NCI-H2196 (cell line): ENCODE measurements around the gene DDOST.
A peak's percentile ranks its signal among the peaks of the same experiment; 100 is the strongest.

Experiments used
- DNase-seq: peaks from one replicate; lab custom pipeline; 2025; ENCODE audit not compliant: unreplicated experiment; lab: John Stamatoyannopoulos, UW

Gene DDOST

DNA sequence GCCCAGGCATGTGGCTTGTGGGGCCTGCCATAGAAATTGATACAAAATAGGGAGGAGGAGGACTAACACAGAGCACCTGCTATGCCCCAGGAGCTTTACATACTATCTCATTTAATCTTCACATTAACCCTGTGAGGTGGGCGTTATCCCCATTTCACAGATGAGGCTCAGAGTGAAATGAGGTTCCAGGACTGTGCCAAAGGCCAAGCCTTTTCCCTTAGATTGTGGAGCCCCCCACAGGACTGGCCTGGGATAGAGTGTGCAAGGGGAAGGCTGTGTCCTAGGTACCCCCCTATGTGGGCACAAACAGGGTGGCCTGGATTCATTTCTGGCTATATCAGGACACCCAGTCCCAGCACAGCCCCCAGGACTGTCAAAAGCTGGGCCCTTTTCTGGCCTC is 2.2 kb upstream of the DDOST start:
- no peak for DNase-seq

DNA sequence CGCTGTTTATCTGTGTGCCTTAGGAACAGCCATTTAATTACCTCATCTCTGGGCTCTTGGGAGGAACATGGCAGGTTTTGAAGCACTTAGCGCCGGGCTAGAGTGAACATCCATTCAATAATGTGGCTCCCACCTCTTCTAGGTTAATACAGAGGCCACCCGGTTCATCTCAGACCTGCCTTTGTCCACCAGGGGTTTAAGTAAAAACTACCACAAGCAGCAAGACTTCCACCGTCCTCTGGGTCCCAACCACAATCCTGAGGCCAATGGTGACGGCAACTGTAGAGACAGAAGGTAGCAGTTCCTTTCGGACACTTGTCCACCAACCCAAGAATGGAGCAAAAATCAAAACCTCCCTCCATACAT is 924 bp upstream of the DDOST start:
- DNase-seq = no peak

- DNase-seq = no peak
Observed at GRCh38 chr1:20660847-20661206, 342 bp downstream of the DDOST start.

- no peak for DNase-seq
Observed at GRCh38 chr1:20660363-20660762, 806 bp downstream of the DDOST start.

- no peak for DNase-seq
Observed at GRCh38 chr1:20658166-20658915, 2.8 kb downstream of the DDOST start.

- DNase-seq = no peak
Observed at GRCh38 chr1:20657024-20657423, 4.1 kb downstream of the DDOST start.

DNA sequence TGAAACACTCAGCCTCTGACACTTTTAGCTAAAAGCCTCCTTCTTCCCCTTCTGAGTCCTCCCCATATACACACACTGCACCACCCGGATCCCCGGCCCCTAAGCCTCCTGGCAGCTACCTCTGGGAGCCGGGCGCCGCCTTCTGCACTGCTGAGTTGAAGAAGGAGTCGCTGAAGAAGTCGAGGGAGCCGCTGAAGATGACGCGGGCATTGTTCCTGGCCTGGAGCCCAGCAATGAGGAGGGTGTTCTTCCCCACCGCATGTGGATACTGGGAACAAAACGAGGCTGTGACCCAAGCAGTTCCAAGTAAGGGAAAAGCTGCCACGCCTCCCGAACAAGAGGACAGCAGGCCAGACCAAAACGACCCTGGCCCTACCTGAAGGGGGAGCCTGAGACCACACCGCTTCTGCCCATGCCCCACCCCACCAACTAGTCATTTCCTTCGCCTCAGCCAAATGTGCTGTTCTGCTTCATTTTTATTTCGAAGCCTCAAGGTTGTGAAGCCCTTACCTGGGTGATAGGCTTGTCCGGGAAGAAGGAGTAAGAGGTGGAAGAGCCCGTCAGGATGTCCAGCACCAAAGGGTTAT is 7.0 kb downstream of the DDOST start:
- DNase-seq = no peak

DNA sequence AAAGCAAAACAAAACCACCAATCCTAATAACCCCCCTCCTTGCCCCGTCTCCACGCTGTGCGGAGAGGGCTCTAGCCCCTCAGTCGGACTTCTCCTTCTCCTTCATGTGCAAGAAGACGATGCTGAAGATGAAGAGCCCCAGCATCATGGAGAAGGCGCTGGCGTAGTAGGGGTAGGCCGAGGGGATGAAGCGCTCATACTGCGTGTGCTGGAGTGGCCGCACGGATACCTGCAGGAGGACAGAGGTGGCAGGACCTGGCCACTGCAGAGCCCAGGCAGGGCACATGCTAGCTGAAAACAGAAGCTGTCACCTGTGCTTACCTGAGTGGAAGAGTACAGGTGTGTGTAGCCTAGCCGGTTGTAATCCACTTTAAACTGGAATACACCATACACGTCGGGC is 8.9 kb downstream of the DDOST start:
- no peak for DNase-seq

DNA sequence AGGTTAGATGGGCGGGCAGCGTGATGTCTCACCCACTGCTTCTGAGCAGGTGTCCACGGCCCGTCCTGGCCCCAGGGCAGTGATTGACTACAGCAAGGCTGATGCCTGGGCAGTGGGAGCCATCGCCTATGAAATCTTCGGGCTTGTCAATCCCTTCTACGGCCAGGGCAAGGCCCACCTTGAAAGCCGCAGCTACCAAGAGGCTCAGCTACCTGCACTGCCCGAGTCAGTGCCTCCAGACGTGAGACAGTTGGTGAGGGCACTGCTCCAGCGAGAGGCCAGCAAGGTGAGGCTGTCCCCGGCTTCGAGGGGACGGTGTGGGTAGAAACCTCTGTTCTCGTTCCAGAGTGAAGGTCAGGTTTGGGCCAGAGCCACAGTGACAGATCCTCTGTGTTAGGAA is 12.2 kb downstream of the DDOST start:
- no peak for DNase-seq

DNA sequence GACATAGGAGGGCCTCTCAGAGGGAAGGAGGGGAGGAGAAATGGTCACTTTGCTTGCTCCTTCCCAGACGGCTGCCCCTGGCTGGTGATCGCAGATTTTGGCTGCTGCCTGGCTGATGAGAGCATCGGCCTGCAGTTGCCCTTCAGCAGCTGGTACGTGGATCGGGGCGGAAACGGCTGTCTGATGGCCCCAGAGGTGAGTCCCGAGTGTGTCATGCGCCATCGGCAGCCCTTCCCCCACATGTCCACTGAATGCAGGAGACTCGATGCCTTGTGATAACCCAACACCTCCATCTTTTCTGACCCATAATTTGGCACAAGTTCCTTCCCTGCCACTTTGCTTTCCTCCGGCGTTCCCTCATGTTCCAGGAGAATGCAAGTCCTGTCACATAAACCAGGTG is 12.7 kb downstream of the DDOST start:
- no peak for DNase-seq

DNA sequence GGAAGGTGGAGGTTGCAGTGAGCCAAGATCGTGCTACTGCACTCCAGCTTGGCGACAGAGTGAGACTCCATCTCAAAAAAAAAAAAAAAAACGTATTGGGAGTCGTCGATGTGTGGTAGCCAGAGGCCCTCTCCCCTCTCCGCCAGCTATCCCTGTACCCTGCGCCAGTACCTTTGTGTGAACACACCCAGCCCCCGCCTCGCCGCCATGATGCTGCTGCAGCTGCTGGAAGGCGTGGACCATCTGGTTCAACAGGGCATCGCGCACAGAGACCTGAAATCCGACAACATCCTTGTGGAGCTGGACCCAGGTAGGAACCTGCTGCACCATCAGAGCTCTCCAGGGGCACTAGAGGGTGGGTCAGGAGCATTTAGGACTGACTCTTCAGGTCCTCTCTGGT is 15.8 kb downstream of the DDOST start:
- no peak for DNase-seq

GRCh38 chr1:20644416-20644815 is 16.8 kb downstream of the DDOST start:
- no peak for DNase-seq

- no peak for DNase-seq
Observed at GRCh38 chr1:20643080-20643479, 18.1 kb downstream of the DDOST start.

GRCh38 chr1:20641975-20642374 is 19.2 kb downstream of the DDOST start:
- no peak for DNase-seq

GRCh38 chr1:20640183-20640597 is 21.0 kb downstream of the DDOST start:
- peak; percentile 53 for DNase-seq

DNA sequence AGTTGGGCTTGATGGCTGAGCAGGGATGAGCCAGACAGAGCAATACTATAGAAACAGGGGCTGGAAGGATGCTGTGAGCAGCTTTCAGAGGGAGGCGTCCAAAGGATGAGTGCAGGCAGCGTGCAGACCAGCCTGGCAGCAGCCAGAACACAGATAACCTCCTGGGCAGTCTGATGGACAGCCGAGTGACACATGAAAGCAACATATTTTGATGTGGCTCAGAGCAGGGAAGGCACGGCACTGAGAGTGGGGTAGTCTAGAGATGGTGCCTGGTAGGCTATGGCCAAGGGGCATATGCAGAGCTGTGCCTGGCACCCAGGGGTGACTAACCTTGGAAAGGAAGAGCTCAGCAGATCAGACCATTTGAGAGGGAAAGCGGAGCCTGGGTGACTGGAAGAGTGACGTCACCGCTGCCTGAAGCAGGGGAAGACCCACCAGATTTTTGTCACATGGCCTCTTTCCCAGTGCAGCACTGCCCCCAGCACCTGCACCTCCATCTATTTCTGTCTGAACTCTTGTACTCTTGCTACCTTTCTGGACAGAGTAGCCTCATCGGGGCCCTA is 24.3 kb downstream of the DDOST start:
- DNase-seq = no peak

DNA sequence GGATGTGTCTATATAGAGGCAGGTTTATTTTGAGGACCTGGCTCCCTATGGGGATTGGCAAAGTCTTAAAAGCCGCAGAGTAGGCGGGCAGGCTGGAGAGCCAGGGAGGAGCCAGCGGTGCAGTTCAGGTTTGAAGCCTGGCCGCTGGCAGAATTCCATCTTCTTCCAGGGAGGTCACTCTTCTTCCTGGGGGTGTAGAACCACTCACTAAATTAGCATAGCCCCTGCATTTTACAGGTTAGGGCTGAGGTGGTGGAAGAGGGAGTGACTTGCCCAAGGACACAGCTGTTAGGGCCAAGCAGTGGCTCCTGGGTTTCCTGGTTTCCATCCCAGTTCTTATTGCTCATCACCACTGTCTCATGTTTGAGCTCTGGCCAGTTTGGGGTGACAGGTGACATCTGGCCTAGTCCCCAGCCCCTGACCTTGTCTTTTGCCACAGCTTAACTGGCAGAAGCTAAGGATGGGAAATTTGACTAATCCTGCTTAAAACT is 26.5 kb downstream of the DDOST start:
- peak; percentile 68 for DNase-seq

- DNase-seq = no peak
Observed at GRCh38 chr1:20634065-20634593, 27.0 kb downstream of the DDOST start.

- DNase-seq = peak; percentile 76
Observed at GRCh38 chr1:20633190-20634064, 27.7 kb downstream of the DDOST start, which contains the start of gene PINK1. TSS of gene PINK1 (plus strand) at chr1:20633458. CDS start at chr1:20633549, 91 bp downstream.

DNA sequence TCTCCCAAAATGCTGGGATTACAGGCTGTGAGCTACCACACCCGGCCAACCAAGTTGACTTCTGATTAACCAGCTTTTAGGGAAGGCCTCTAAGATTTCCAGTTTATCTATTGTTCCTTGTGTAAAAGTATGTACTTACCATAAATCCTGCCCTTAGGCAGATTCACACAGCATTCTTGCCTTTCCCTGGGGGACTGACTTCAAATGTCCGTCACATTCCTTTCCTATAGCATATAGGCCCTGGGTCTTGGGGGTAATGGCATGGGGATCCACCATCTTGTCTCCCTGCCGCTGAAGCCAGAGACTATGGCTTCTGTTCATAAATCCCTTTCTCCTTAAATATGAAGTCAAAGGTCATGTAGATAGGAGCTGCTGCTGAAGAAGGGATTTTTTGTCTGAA is 28.8 kb downstream of the DDOST start:
- no peak for DNase-seq

GRCh38 chr1:20630729-20631128 is 30.4 kb downstream of the DDOST start:
- DNase-seq = no peak
